Right cardiac atrium (tissue), 5 donors: Measurements from ENCODE around the gene ZNF174. TPM values are rescaled to one million over a fixed set of nuclear protein-coding genes. Genes with fewer than 3 reads are reported as not detected.
A peak's percentile ranks its signal among the peaks of the same experiment; 100 is the strongest.

ENCODE experiments used
- ATAC-seq, 2 donors: fragments of 200-7000 bp; cut with Tn5 transposase; one replicate each; pipeline versions ENCODE4 v1.8.0 to v1.9.1; 2020; ENCODE audit warnings: moderate library complexity in 2 of 2, mild to moderate bottlenecking in 1 of 2
- DNase-seq, 3 donors: peaks; one replicate each; pipeline ENCODE4 v3.0.0-alpha.2; 2020
- H3K27ac ChIP-seq: one replicate; pipeline ENCODE4 v1.5.1; 2013; ENCODE audit warnings: mild to moderate bottlenecking, low read length, control low read depth, moderate library complexity
- H3K27me3 ChIP-seq: one replicate; pipeline ENCODE4 v1.6.1; 2013; ENCODE audit not compliant: control insufficient read depth, insufficient read depth
- H3K4me1 ChIP-seq: one replicate; pipeline ENCODE4 v1.6.1; 2013; ENCODE audit warnings: low read length; ENCODE audit not compliant: control insufficient read depth, insufficient read depth
- H3K4me3 ChIP-seq: one replicate; pipeline ENCODE4 v1.5.1; 2013; ENCODE audit warnings: low read length, control low read depth
- H3K9me3 ChIP-seq: one replicate; pipeline ENCODE4 v1.6.1; 2013; ENCODE audit warnings: low read length; ENCODE audit not compliant: control insufficient read depth
- whole genome bisulfite sequencing: extraction: QIAGEN DNeasy Blood & Tissue Kit; methylation state at CpG from one replicate; pipeline ENCODE4 v1.1.7; 2013; 5-methylcytosine and 5-hydroxymethylcytosine counted together
- intact Hi-C, 4 donors: fragments of 100-400 bp; cut with DNase I; formaldehyde crosslinking; loops; one replicate each; pipeline versions ENCODE4 v1.11.0 to v1.14.0; 2022 to 2023
- polyA plus RNA-seq: library from polyadenylated mRNA; stranded (reverse); fragments of 200-250 nt; gene quantifications from one replicate; pipeline ENCODE4 v1.2.3, GENCODE V29; 2013
- total RNA-seq, 4 donors: library from RNA; stranded (reverse); fragmentation: NEBNext Ultra II Directional; extraction: Animal tissue kit (Norgen Biotek cat#: 25700); gene quantifications; one replicate each; pipeline ENCODE4 v1.2.1, GENCODE V29; 2021
- donor health status: healthy with polysubstance abuse.
- donor health status: DM: no; HTN: yes; CAD: no.
- donor health status: DM: no; HTN: no; CAD: no.
- donor health status: DM: no; HTN: yes; CAD: no; lungs with severe emphysema.
- donor health status: DM: yes; HTN: yes; CAD: no.

Gene ZNF174
- total and polyA plus RNA-seq, 5 donors: 8.9 to 13.5 (median 11.1) TPM

DNA sequence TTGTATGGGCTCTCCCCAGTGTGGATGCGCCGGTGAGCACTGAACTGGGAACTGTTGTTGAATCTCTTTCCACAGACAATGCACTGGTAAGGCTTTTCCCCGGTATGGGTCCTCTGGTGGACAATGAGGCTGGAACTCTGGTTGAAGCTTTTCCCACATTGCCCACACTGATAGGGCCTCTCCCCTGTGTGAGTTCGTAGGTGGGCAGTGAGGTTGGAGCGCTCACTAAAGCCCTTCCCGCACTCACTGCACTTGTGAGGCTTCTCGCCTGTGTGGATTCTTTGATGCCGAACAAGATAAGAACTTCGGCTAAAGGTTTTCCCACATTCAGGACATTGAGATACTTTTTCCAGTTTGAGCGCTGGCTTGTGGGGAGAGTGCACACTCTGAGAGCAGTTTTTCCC is 18.0 kb upstream of the ZNF174 start:
- no peak overlapping the region for H3K4me3 ChIP-seq
- intact Hi-C loops: no loop called here
- no peak for DNase-seq
- no peaks in the 10 kb centered on the region for H3K4me1 ChIP-seq
- no peaks in the 10 kb centered on the region for H3K27me3 ChIP-seq
- H3K27ac ChIP-seq: no peak overlapping the region
- 98% methylated on average over 10 of the region's 10 CpGs for WGBS
- ATAC-seq: no peak
- H3K9me3 ChIP-seq: peaks cover 45% of the 10 kb centered on the region

GRCh38 chr16:3388325-3388724 is 12.7 kb upstream of the ZNF174 start:
- ATAC-seq (no peak), DNase-seq (no peak)
- Histone ChIP-seq H3K9me3 (peaks cover 34% of the 10 kb centered on the region), H3K27me3 (no peaks in the 10 kb centered on the region), H3K27ac (no peak overlapping the region), H3K4me3 (no peak overlapping the region), H3K4me1 (no peaks in the 10 kb centered on the region)
- intact Hi-C loops: no loop called here
- 92% methylated on average over 6 of the region's 6 CpGs for WGBS

DNA sequence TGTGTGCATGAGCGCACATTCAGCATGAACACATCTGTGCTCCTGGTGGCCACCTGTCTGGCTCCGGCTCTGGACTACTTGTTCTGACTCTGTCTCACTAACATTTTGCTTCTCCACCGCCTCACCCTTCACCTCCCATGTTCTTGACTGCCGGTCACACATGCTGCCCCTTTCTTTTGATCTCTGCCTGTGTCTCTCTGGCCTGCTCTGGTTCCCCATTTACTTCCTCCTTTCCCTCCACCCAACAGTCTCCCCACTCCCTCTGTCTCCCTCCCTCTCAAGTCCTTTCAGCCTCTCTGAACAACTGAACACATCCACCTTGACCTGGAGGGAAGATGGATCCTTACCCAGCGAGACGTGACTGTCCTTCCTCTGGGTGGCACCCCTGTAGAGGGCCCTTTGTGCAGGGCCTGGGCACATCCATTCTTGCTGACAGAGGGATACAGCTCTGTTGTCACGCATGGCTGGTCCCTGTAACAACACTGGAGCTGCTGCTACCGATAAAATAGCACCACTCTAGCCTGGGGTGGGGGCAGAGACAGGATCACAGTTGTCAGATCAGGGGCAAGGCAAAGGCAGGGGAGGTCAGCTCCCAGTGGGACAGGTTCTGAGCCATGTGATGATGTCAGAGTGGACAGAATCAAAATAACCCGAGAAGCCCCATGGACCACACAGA is 11.2 kb upstream of the ZNF174 start:
- H3K27me3 ChIP-seq: no peaks in the 10 kb centered on the region
- H3K27ac ChIP-seq: no peak overlapping the region
- no peak for DNase-seq
- no peaks in the 10 kb centered on the region for H3K4me1 ChIP-seq
- intact Hi-C loops: no loop called here
- ATAC-seq: no peak
- 96% methylated on average over 9 of the region's 9 CpGs for WGBS
- no peak overlapping the region for H3K4me3 ChIP-seq
- H3K9me3 ChIP-seq: peaks cover 25% of the 10 kb centered on the region

GRCh38 chr16:3400446-3400778 is 603 bp upstream of the ZNF174 start:
- no peaks in the 10 kb centered on the region for H3K27me3 ChIP-seq
- H3K4me1 ChIP-seq: peaks cover 7% of the 10 kb centered on the region
- no peak for ATAC-seq
- peak overlapping the region; percentile 61 for H3K27ac ChIP-seq
- intact Hi-C loops: loop anchor here in 3 of 4 donors (5.0 to 10.0 kb wide), 4 partner anchors 54 to 96 kb away; partner anchors contain the start of genes C16orf90 (in 1 of the 3), TIGD7 (in 1 of the 3) and ZNF75A (in 1 of the 3)
- WGBS: under 1% methylated on average over 18 of the region's 18 CpGs
- no peak for DNase-seq
- H3K4me3 ChIP-seq: peak overlapping the region; percentile 97
- peaks cover 10% of the 10 kb centered on the region for H3K9me3 ChIP-seq

- WGBS: 29% methylated on average over 17 of the region's 17 CpGs
- intact Hi-C loops: loop anchor here in 3 of 4 donors (5.0 to 10.0 kb wide), 4 partner anchors 53 to 97 kb away; partner anchors contain the start of genes C16orf90 (in 1 of the 3), TIGD7 (in 1 of the 3) and ZNF75A (in 1 of the 3)
- Histone ChIP-seq H3K4me1 (peaks cover 7% of the 10 kb centered on the region), H3K9me3 (peaks cover 12% of the 10 kb centered on the region), H3K4me3 (peak overlapping the region; percentile 89), H3K27ac (peak overlapping the region; percentile 92), H3K27me3 (no peaks in the 10 kb centered on the region)
- DNase-seq (no peak), ATAC-seq (no peak)
These were observed 843 bp downstream of the ZNF174 start for GRCh38 chr16:3401719-3402397.

- 97% methylated on average over 12 of the region's 12 CpGs for WGBS
- peak overlapping the region; percentile 2 for H3K4me3 ChIP-seq
These were observed 7.7 kb downstream of the ZNF174 start for GRCh38 chr16:3408561-3409197.

DNA sequence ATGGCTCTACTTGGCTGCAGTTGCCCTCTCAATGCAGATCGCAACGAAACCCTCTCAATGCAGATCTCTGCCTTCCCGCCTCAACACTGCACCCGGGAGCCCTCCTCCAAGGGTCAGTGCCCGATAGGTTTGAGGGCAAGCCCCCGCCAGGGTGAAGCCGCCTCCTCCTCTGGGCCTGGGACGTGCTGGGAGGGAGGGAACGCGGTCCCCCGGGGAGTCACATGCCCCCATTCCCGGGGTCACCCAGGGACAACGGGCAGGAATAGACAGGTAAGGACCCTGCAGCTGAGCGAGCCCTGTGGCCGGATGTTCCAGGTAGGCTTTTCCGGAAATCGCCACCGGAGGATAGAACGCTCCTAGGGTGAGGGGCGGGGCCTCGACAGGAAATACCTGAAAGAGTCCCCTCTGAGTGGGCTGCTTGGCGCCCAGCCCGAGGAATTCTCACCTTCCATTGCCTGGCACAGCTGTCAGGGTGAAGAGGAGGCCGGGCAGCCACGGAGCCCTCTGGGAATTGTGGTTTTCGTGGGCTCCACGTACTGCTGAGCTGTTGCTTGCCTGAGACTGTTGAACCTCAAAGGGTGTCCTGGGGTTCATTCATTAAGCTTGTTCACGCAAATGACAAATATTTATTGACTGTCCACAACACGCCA is 12.8 kb downstream of the ZNF174 start:
- DNase-seq: no peak
- WGBS: 42% methylated on average over 29 of the region's 29 CpGs
- H3K9me3 ChIP-seq: peaks cover 16% of the 10 kb centered on the region
- no peaks in the 10 kb centered on the region for H3K4me1 ChIP-seq
- intact Hi-C loops: loop anchor here in 1 of 4 donors (5.0 kb wide), 1 partner anchor 37 kb away; no protein-coding TSS in a partner anchor
- H3K27ac ChIP-seq: no peak overlapping the region
- no peak overlapping the region for H3K4me3 ChIP-seq
- no peak for ATAC-seq
- no peaks in the 10 kb centered on the region for H3K27me3 ChIP-seq

More at GRCh38 chr16:3408561-3409197, 7.7 kb downstream of the ZNF174 start:
- intact Hi-C loops: loop anchor here in 2 of 4 donors (10.0 kb wide), 3 partner anchors 46 to 104 kb away; partner anchors contain the start of genes C16orf90 (in 1 of the 2), TIGD7 (in 1 of the 2) and ZNF75A (in 1 of the 2)
- no peaks in the 10 kb centered on the region for H3K27me3 ChIP-seq
- peaks cover 3% of the 10 kb centered on the region for H3K4me1 ChIP-seq
- ATAC-seq (no peak), DNase-seq (no peak)
- no peak overlapping the region for H3K27ac ChIP-seq
- peaks cover 38% of the 10 kb centered on the region for H3K9me3 ChIP-seq

DNA sequence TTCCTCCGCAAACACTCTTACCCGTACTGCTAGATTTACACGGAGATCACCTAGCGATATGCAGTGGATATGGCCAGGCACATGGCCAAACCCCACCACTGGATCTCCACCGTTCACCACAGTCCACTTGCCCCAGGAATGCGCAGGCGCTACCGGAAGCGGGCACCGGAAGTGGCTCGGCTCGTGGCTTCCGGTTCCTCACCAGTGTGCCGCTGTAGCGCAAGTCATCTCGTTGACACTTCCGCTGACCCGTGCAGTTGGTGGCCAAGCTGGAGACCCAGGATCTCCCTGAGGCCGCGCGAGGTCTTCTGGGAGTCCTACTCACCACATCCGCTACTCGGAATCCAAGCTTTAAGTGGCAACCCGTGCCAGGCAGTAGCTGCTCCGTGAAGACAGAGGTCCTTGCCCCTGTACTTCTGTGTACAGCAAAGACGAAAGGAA is 30.8 kb downstream of the ZNF174 start:
- Histone ChIP-seq H3K9me3 (no peaks in the 10 kb centered on the region), H3K4me3 (no peak overlapping the region), H3K4me1 (no peaks in the 10 kb centered on the region), H3K27me3 (no peaks in the 10 kb centered on the region), H3K27ac (no peak overlapping the region)
- 64% methylated on average over 26 of the region's 26 CpGs for WGBS
- DNase-seq (peak; percentile 71 to 86 (median 80)), ATAC-seq (peak; percentile 71 to 83)
- intact Hi-C loops: no loop called here

DNA sequence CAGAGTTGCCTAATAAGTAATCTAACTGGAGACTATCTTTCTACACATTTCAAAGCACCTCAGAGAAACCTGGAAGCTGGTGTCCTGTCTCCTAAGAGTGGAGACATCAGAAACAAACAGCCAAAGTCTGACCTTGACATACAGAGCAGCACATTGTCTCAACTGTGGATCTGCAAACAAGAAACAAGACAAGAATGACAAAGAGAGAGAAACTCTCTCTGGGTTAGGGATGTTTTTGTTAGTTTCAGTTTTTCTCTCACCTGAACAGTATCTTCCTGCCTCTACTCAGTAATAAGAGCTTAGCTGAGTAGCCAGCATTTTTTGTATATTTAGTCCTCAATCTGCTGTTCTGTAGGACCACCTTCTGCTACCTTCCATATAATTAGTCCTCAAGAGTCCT is 33.4 kb downstream of the ZNF174 start:
- Histone ChIP-seq H3K27ac (no peak overlapping the region), H3K4me1 (no peaks in the 10 kb centered on the region), H3K27me3 (no peaks in the 10 kb centered on the region), H3K9me3 (no peaks in the 10 kb centered on the region), H3K4me3 (no peak overlapping the region)
- ATAC-seq (no peak), DNase-seq (no peak)
- intact Hi-C loops: no loop called here

- Histone ChIP-seq H3K27me3 (no peaks in the 10 kb centered on the region), H3K27ac (no peak overlapping the region), H3K4me1 (no peaks in the 10 kb centered on the region), H3K4me3 (no peak overlapping the region), H3K9me3 (no peaks in the 10 kb centered on the region)
- ATAC-seq: no peak
- no peak for DNase-seq
- WGBS: 91% methylated on average over 4 of the region's 4 CpGs
- intact Hi-C loops: no loop called here
These were observed 38.6 kb downstream of the ZNF174 start for GRCh38 chr16:3439637-3440036.
